Esophagus squamous epithelium (tissue), 4 donors: Measurements from ENCODE around the gene MORN3.

ENCODE experiments used
- POLR2A ChIP-seq, 4 donors: fragments of 450-650 bp; IDR thresholded peaks; one replicate each; pipeline ENCODE4 v1.6.1; 2017; ENCODE audit warnings: antibody characterized with exemption in 4 of 4, mild to moderate bottlenecking in 4 of 4, moderate library complexity in 3 of 4
- TF ChIP-seq, protein P1 (sequence below), 6 experiments: fragments of 450-650 bp in 4 of 6; fragments of 200-600 bp in 2 of 6; sonication (generic) in 2 of 6; IDR thresholded peaks; one replicate each; pipeline ENCODE4 v1.5.1; 2016 to 2019; ENCODE audit warnings: antibody characterized with exemption in 6 of 6, mild to moderate bottlenecking in 4 of 6, moderate library complexity in 4 of 6

DNA sequence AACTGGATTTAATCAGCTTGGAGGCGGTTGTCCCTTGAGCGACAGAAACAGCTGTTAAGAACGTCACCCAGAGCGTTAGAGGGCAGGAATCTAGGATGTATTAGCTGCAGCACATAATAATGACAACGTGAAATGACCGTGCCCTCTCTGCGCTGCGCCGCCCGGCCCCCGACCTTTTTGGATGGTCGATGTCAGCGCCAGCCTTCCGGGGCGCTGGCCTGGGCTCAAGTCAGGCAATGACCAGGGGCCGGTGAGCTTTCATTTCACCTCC, 42.7 kb upstream of the MORN3 start:
- TF ChIP-seq POLR2A (IDR thresholded peaks at IDR 0.05): no peak
- TF ChIP-seq, protein P1, sequence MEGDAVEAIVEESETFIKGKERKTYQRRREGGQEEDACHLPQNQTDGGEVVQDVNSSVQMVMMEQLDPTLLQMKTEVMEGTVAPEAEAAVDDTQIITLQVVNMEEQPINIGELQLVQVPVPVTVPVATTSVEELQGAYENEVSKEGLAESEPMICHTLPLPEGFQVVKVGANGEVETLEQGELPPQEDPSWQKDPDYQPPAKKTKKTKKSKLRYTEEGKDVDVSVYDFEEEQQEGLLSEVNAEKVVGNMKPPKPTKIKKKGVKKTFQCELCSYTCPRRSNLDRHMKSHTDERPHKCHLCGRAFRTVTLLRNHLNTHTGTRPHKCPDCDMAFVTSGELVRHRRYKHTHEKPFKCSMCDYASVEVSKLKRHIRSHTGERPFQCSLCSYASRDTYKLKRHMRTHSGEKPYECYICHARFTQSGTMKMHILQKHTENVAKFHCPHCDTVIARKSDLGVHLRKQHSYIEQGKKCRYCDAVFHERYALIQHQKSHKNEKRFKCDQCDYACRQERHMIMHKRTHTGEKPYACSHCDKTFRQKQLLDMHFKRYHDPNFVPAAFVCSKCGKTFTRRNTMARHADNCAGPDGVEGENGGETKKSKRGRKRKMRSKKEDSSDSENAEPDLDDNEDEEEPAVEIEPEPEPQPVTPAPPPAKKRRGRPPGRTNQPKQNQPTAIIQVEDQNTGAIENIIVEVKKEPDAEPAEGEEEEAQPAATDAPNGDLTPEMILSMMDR (IDR thresholded peaks at IDR 0.05): no peak
